ENCODE data around the gene UBE2Q1. TPM values are rescaled to one million over a fixed set of nuclear protein-coding genes. Genes with fewer than 3 reads are reported as not detected.
A peak's percentile ranks its signal among the peaks of the same experiment; 100 is the strongest.

UBE2Q1 gene
- total and polyA plus RNA-seq, 3 donors from 2014 or later, result 63.5 to 128 (median 65.2) TPM

DNA sequence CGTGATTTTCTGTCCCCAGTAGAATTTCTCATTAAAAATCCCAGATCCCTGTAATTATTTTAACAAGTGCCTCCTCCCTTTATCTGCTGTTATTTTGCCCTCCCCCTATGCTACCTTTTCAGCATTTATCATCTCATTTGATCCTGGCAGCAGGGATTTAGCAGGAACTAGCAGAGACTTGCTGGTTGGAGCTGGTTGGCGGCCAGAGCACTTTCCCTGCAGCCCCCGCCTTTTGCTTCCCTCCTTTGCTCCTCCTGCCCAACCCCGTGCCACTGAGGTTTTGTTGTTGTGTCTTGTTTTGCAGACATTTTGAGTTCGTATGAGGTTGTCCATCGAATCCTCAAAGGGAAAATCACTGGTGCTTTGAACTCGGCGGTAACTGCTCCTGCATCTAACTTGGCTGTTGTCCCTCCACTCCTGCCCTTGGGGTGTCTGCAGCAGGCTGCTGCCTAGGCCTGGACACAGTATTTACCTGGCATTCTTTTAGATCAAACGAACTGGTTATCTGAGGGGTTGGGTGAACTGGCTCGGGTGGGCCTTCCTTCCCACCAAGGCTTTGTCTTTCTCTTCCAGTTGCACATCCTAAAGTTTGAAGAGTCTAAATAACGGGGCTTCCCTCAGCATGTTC, 11.2 kb downstream of the UBE2Q1 start:
- Histone ChIP-seq H3K9me3 (no peaks in the 10 kb centered on the region), H3K27me3 (no peaks in the 10 kb centered on the region), H3K4me1 (peaks cover 10% of the 10 kb centered on the region), H3K4me3 (no peak overlapping the region), H3K36me3 (ENCODE audit: low read depth, missing control alignments) (no peaks in the 10 kb centered on the region), H3K27ac (no peak overlapping the region)
- WGBS, 2 donors, result 67 to 74% methylated on average over 11 of the region's 11 CpGs
- intact Hi-C loops (cut with DNase I; ENCODE audit: low total_unique reads), result loop anchor here (10.0 kb wide), 1 partner anchor 62 kb away; no protein-coding TSS in a partner anchor
- DNase-seq, result no peak
- TF ChIP-seq, protein P1, sequence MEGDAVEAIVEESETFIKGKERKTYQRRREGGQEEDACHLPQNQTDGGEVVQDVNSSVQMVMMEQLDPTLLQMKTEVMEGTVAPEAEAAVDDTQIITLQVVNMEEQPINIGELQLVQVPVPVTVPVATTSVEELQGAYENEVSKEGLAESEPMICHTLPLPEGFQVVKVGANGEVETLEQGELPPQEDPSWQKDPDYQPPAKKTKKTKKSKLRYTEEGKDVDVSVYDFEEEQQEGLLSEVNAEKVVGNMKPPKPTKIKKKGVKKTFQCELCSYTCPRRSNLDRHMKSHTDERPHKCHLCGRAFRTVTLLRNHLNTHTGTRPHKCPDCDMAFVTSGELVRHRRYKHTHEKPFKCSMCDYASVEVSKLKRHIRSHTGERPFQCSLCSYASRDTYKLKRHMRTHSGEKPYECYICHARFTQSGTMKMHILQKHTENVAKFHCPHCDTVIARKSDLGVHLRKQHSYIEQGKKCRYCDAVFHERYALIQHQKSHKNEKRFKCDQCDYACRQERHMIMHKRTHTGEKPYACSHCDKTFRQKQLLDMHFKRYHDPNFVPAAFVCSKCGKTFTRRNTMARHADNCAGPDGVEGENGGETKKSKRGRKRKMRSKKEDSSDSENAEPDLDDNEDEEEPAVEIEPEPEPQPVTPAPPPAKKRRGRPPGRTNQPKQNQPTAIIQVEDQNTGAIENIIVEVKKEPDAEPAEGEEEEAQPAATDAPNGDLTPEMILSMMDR (IDR thresholded peaks at IDR 0.05), result no peak
- TF ChIP-seq POLR2A (IDR thresholded peaks at IDR 0.05), result no peak

GRCh38 chr1:154546264-154547063, 12.0 kb downstream of the UBE2Q1 start:
- Histone ChIP-seq H3K4me3 (no peak overlapping the region), H3K4me1 (peaks cover 10% of the 10 kb centered on the region), H3K9me3 (no peaks in the 10 kb centered on the region), H3K27me3 (no peaks in the 10 kb centered on the region), H3K27ac (no peak overlapping the region), H3K36me3 (ENCODE audit: low read depth, missing control alignments) (no peaks in the 10 kb centered on the region)
- 85% methylated on average over 13 of the region's 13 CpGs for WGBS, 2 donors
- peak; percentile 66 for DNase-seq
- intact Hi-C loops (cut with DNase I; ENCODE audit: low total_unique reads), result loop anchor here (10.0 kb wide), 1 partner anchor 62 kb away; no protein-coding TSS in a partner anchor
- no peak for TF ChIP-seq POLR2A (IDR thresholded peaks at IDR 0.05)
- TF ChIP-seq, protein P1 (IDR thresholded peaks at IDR 0.05), result peak; percentile 52 to 71 (median 66)

DNA sequence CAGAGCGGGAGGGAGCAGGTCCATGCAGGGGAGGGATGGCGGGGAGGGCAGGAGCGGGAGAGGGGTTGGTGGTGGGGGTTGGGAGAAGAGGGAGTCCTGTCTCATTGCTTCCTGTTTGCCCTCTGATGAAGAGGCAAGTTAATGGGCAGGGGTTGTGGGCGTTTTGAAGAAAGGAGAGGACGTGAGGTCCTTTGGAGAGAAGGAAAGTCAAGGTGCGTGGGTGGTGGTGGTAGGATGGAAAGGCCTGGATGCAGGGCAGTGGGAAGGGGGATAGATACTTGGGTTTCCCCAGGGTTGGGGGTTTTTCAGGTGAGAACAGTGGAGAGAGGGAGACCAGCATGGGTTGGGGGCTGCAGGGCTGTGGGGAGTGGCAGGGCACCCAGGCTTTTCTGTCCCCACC, 17.2 kb downstream of the UBE2Q1 start:
- no peaks in the 10 kb centered on the region for H3K36me3 ChIP-seq (ENCODE audit: low read depth, missing control alignments)
- TF ChIP-seq, protein P1 (IDR thresholded peaks at IDR 0.05), result no peak
- no peak for TF ChIP-seq POLR2A (IDR thresholded peaks at IDR 0.05)
- H3K4me3 ChIP-seq, result no peak overlapping the region
- H3K9me3 ChIP-seq, result no peaks in the 10 kb centered on the region
- DNase-seq, result no peak
- no peak overlapping the region for H3K27ac ChIP-seq
- 58 to 74% methylated on average over 6 of the region's 6 CpGs for WGBS, 2 donors
- no peaks in the 10 kb centered on the region for H3K27me3 ChIP-seq
- intact Hi-C loops (cut with DNase I; ENCODE audit: low total_unique reads), result loop anchor here (10.0 kb wide), 1 partner anchor 56 kb away; no protein-coding TSS in a partner anchor
- no peaks in the 10 kb centered on the region for H3K4me1 ChIP-seq

DNA sequence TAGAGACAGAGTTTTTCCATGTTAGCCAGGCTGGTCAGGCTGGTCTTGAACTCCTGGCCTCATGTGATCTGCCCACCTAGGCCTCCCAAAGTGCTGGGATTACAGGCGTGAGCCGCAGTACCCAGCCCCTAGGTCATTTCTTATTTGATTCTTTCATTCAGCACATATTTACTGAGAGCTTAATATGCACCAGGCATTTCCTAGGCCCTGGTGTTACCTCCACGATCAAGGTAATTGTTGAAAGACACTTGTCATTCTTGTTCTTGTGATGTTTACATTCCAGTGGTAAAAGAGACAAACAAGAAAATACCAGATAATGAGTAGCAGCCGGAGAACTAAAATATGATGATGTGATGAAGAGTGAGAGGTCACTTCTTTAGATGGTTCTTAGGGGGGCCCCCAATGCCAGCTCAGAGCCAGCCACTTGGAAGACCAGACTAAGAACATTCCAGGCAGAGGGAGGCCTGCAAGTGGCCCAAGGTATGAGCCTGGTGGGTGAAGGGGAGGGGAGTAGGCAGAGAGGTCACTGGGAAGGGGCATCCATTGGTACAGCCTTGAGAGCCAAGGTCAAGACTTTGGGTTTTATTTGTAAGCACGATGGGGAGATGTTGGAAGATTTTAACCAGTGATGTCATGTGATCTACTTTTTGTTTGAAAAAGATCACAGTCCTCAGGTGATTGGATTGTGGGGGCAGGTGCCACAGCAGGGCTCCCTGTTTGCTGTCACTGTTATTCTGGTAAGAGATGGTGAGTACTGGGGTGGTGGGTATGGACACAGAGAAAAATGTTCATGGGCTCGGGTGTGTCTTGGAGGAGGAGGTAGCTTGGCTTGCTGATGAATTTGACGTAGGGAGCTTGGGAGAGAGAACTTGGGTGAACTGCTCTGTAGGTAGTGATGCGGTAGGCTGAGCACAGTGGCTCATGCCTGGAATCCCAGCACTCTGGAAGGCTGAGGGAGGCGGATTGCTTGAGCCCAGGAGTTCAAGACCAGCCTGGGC, 18.7 kb downstream of the UBE2Q1 start:
- H3K4me1 ChIP-seq, result no peaks in the 10 kb centered on the region
- DNase-seq, result no peak
- WGBS, 2 donors, result 82 to 90% methylated on average over 8 to 9 of the region's 9 CpGs
- H3K9me3 ChIP-seq, result no peaks in the 10 kb centered on the region
- H3K27ac ChIP-seq, result no peak overlapping the region
- no peaks in the 10 kb centered on the region for H3K36me3 ChIP-seq (ENCODE audit: low read depth, missing control alignments)
- H3K4me3 ChIP-seq, result no peak overlapping the region
- intact Hi-C loops (cut with DNase I; ENCODE audit: low total_unique reads), result loop anchor here (10.0 kb wide), 1 partner anchor 55 kb away; no protein-coding TSS in a partner anchor
- no peak for TF ChIP-seq POLR2A (IDR thresholded peaks at IDR 0.05)
- TF ChIP-seq, protein P1 (IDR thresholded peaks at IDR 0.05), result no peak
- no peaks in the 10 kb centered on the region for H3K27me3 ChIP-seq

All from testis (tissue), 3 donors.